GM10266 (cell line): Measurements from ENCODE around the gene MRAP.

Experiments used
- DNase-seq: peaks from one replicate; pipeline ENCODE4 v3.0.0; 2012; ENCODE audit errors: extremely low spot score
- CTCF ChIP-seq: IDR thresholded peaks from 2 replicates; pipeline ENCODE4 v1.5.1; 2012; ENCODE audit warnings: mild to moderate bottlenecking, low read depth; ENCODE audit not compliant: control insufficient read depth, insufficient read depth; ENCODE audit errors: missing control alignments

MRAP gene

GRCh38 chr21:32278518-32279376 lies 19.9 kb upstream of the MRAP start, which contains the start of gene MIS18A:
TSS of gene MIS18A (minus strand) at chr21:32279049. CDS start at chr21:32279014, 35 bp downstream.
- TF ChIP-seq CTCF, result no peak
- peak; percentile 95 for DNase-seq

- DNase-seq, result no peak
- no peak for TF ChIP-seq CTCF
Observed at GRCh38 chr21:32279377-32279680, 19.3 kb upstream of the MRAP start.

- TF ChIP-seq CTCF, result no peak
- DNase-seq, result no peak
Observed at GRCh38 chr21:32281531-32281930, 17.1 kb upstream of the MRAP start.

GRCh38 chr21:32282992-32283391 lies 15.7 kb upstream of the MRAP start:
- TF ChIP-seq CTCF, result no peak
- no peak for DNase-seq

GRCh38 chr21:32285476-32285875 lies 13.2 kb upstream of the MRAP start:
- no peak for TF ChIP-seq CTCF
- no peak for DNase-seq

- DNase-seq, result no peak
- TF ChIP-seq CTCF, result no peak
Observed at GRCh38 chr21:32297449-32297848, 1.2 kb upstream of the MRAP start.

- DNase-seq, result no peak
- no peak for TF ChIP-seq CTCF
Observed at GRCh38 chr21:32298148-32298559, 501 bp upstream of the MRAP start.
